HepG2 (cell line): ENCODE results near the gene GNPDA2. TPM values are rescaled to one million over a fixed set of nuclear protein-coding genes. Genes with fewer than 3 reads are reported as not detected.

Source experiments
- FUBP1 ChIP-seq: sonication (generic); formaldehyde crosslinking; IDR thresholded peaks from 2 replicates; pipeline ENCODE4 v1.5.1; 2020; ENCODE audit warnings: missing genetic modification reagents, mild to moderate bottlenecking, borderline replicate concordance
- JARID2 ChIP-seq: sonication (generic); formaldehyde crosslinking; IDR thresholded peaks from 2 replicates; pipeline ENCODE4 v1.8.1; 2023; ENCODE audit warnings: missing genetic modification reagents, inconsistent platforms; ENCODE audit not compliant: insufficient replicate concordance
- NKX3-1 ChIP-seq: sonication (generic); formaldehyde crosslinking; IDR thresholded peaks from 2 replicates; pipeline ENCODE4 v1.5.0; 2020; ENCODE audit warnings: missing genetic modification reagents
- RFXANK ChIP-seq: IDR thresholded peaks from 2 replicates; pipeline ENCODE4 v1.6.1; 2016
- XBP1 ChIP-seq: sonication (generic); formaldehyde crosslinking; IDR thresholded peaks from 2 replicates; pipeline ENCODE4 v1.5.0; 2020; ENCODE audit warnings: missing genetic modification reagents
- ZBTB20 ChIP-seq: sonication (generic); formaldehyde crosslinking; IDR thresholded peaks from 2 replicates; pipeline ENCODE4 v1.8.1; 2023; ENCODE audit warnings: missing genetic modification reagents, low read depth, mild to moderate bottlenecking, borderline replicate concordance
- ZBTB42 ChIP-seq: sonication (generic); formaldehyde crosslinking; IDR thresholded peaks from 2 replicates; pipeline ENCODE4 v1.5.0; 2020; ENCODE audit warnings: mild to moderate bottlenecking, missing genetic modification reagents
- polyA plus RNA-seq, 8 experiments: library from polyadenylated mRNA; depleted of rRNA in 3 of 8; stranded (reverse) in 7 of 8; unstranded in 1 of 8; fragments of >200 nt; fragmentation: Illumina TruSeq in 4 of 8; extraction: Trizol in 4 of 8; gene quantifications; 2 replicates each; pipeline versions ENCODE4 v1.2.1 to v1.2.3, GENCODE V29; 2011 to 2016; ENCODE audit warnings: low read depth in 4 of 8, missing spikeins in 1 of 8, mixed read lengths in 1 of 8; ENCODE audit not compliant: insufficient read depth in 1 of 8
- total RNA-seq, 5 experiments: library from RNA; depleted of rRNA; stranded (reverse); fragments of >200 nt; fragmentation: Illumina TruSeq; extraction: Trizol; gene quantifications; 2 replicates each; pipeline ENCODE4 v1.2.3, GENCODE V29; 2016; ENCODE audit warnings: low read depth in 1 of 5
- TF ChIP-seq, protein P1 (sequence below): sonication (generic); formaldehyde crosslinking; IDR thresholded peaks from 2 replicates; pipeline ENCODE4 v1.5.0; 2020; ENCODE audit warnings: mild to moderate bottlenecking, missing genetic modification reagents, borderline replicate concordance
- TF ChIP-seq, protein P2 (sequence below): sonication (generic); formaldehyde crosslinking; IDR thresholded peaks from 2 replicates; pipeline ENCODE4 v1.8.0; 2022; ENCODE audit warnings: missing genetic modification reagents, low read depth, mild to moderate bottlenecking, borderline replicate concordance

The GNPDA2 gene
- total and polyA plus RNA-seq, 2 of the 13 experiments (the other 11 are each of a cell fraction or from before 2014, with no cell fraction given) = 5.4 to 9.0 TPM

- TF ChIP-seq, protein P1, sequence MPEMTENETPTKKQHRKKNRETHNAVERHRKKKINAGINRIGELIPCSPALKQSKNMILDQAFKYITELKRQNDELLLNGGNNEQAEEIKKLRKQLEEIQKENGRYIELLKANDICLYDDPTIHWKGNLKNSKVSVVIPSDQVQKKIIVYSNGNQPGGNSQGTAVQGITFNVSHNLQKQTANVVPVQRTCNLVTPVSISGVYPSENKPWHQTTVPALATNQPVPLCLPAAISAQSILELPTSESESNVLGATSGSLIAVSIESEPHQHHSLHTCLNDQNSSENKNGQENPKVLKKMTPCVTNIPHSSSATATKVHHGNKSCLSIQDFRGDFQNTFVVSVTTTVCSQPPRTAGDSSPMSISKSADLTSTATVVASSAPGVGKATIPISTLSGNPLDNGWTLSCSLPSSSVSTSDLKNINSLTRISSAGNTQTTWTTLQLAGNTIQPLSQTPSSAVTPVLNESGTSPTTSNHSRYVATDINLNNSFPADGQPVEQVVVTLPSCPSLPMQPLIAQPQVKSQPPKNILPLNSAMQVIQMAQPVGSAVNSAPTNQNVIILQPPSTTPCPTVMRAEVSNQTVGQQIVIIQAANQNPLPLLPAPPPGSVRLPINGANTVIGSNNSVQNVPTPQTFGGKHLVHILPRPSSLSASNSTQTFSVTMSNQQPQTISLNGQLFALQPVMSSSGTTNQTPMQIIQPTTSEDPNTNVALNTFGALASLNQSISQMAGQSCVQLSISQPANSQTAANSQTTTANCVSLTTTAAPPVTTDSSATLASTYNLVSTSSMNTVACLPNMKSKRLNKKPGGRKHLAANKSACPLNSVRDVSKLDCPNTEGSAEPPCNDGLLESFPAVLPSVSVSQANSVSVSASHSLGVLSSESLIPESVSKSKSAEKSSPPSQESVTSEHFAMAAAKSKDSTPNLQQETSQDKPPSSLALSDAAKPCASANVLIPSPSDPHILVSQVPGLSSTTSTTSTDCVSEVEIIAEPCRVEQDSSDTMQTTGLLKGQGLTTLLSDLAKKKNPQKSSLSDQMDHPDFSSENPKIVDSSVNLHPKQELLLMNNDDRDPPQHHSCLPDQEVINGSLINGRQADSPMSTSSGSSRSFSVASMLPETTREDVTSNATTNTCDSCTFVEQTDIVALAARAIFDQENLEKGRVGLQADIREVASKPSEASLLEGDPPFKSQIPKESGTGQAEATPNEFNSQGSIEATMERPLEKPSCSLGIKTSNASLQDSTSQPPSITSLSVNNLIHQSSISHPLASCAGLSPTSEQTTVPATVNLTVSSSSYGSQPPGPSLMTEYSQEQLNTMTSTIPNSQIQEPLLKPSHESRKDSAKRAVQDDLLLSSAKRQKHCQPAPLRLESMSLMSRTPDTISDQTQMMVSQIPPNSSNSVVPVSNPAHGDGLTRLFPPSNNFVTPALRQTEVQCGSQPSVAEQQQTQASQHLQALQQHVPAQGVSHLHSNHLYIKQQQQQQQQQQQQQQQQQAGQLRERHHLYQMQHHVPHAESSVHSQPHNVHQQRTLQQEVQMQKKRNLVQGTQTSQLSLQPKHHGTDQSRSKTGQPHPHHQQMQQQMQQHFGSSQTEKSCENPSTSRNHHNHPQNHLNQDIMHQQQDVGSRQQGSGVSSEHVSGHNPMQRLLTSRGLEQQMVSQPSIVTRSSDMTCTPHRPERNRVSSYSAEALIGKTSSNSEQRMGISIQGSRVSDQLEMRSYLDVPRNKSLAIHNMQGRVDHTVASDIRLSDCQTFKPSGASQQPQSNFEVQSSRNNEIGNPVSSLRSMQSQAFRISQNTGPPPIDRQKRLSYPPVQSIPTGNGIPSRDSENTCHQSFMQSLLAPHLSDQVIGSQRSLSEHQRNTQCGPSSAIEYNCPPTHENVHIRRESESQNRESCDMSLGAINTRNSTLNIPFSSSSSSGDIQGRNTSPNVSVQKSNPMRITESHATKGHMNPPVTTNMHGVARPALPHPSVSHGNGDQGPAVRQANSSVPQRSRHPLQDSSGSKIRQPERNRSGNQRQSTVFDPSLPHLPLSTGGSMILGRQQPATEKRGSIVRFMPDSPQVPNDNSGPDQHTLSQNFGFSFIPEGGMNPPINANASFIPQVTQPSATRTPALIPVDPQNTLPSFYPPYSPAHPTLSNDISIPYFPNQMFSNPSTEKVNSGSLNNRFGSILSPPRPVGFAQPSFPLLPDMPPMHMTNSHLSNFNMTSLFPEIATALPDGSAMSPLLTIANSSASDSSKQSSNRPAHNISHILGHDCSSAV (CRISPR knock-in tag) = no peak
- TF ChIP-seq ZBTB20 (CRISPR knock-in tag) (no peak), RFXANK (CRISPR knock-in tag) (no peak), NKX3-1 (no peak), ZBTB42 (CRISPR knock-in tag) (no peak), FUBP1 (CRISPR knock-in tag) (no peak), JARID2 (no peak), XBP1 (CRISPR knock-in tag) (no peak)
- TF ChIP-seq, protein P2, sequence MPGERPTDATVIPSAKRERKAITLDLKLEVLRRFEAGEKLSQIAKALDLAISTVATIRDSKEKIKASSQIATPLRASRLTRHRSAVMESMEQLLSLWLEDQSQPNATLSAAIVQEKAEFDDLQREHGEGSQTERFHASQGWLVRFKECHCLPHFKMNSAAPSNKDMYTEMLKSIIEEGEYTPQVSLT (CRISPR knock-in tag) = no peak
Measured at GRCh38 chr4:44713125-44713524, 13.2 kb downstream of the GNPDA2 start (continued).
